Hair follicle dermal papilla cell (primary cell): Measurements from ENCODE around the gene IFI35. TPM values are rescaled to one million over a fixed set of nuclear protein-coding genes. Genes with fewer than 3 reads are reported as not detected.

Source experiments
- small RNA-seq: library from RNA; depleted of rRNA; stranded (forward); fragments of <200 nt; gene quantifications from one replicate; pipeline ENCODE3, GENCODE V24; 2012
- total RNA-seq: library from RNA; depleted of rRNA; stranded (reverse); fragments of >200 nt; gene quantifications from 2 replicates; pipeline ENCODE4 v1.2.3, GENCODE V29; 2012

IFI35 gene
- 69.8 and 71.7 TPM in 2 replicates for total RNA-seq

DNA sequence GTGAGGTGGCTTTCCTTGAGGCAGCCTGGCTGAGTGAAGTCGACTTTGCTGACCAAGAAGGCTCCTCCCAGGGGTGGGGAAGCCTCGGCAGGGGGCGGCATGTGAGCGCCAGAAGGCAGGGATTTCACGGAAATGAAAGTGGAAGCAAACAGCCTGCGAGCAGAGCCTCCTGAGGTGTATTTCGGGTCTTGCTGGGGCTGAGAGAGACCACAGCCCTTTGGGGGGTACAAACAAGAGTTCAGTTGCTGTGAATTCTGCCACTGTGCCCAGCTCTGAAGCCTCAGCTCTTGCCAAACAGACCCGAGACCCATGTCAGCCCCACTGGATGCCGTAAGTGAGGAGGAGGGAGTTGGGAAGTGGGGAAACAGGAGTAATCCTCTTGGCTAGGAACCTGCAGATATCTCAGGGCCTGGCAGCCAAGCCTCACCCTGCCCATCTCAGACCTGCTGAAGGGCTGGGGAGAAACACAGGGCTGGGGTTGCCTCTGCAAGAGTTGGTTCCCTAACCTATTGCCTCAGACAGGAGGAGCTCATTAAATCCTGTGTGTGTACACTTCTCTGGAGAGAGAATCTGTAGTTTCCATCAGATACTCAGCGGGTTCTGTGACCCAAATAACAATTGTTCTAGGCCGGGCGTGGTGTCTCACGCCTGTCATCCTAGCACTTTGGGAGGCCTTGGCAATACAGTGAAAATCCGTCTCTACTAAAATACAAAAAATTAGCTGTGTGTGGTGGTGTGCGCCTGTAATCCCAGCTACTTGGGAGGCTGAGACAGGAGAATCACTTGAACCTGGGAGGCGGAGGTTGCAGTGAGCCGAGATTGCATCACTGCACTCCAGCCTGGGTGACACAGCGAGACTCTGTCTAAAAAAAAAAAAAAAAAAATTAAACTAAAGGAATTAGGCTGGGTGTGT is at the start of gene IFI35:
IFI35 (plus strand) TSS at position 146 of the 913 bp plus-strand sequence; CDS start at position 310, 164 bp downstream.

DNA sequence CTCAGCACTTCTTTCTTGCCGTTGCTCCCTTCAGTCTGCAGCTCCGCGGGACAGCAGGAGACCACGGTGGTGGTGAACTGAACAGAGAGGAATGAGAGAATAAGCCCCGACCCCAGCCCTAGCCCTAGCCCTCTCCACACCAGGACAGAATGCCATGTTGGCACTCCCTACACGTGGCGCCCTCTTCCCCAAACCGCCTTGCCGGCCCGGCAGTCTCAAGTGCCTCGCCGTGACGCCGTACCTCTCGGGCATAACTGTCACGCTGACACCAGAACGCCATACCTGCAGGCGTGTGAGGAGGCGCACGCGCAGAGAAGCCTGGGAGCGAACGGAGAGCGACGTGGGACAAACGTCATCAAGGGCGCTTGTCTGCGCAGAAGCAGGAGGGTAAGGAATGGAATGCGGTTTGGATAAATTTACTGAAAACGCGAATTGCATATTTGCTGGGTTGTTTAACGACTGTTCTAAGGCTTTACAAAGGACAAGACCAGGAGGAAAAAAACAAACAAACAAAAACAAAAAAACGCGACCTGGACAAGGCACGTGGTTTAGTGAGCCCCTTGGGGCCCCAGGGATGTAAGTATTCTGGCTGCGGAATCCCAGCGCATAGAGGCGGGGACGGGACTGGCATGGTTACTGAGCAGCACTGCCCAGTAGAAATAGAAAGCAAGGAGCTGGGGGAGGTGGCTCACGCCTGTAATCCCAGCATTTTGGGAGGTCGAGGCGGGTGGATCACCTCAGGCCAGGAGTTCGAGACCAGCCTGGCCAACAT is 42.2 kb upstream of the IFI35 start, which contains the start of gene AARSD1:
AARSD1 (minus strand) TSS at position 294 of the 772 bp plus-strand sequence; CDS start at position 280, 14 bp downstream.

DNA sequence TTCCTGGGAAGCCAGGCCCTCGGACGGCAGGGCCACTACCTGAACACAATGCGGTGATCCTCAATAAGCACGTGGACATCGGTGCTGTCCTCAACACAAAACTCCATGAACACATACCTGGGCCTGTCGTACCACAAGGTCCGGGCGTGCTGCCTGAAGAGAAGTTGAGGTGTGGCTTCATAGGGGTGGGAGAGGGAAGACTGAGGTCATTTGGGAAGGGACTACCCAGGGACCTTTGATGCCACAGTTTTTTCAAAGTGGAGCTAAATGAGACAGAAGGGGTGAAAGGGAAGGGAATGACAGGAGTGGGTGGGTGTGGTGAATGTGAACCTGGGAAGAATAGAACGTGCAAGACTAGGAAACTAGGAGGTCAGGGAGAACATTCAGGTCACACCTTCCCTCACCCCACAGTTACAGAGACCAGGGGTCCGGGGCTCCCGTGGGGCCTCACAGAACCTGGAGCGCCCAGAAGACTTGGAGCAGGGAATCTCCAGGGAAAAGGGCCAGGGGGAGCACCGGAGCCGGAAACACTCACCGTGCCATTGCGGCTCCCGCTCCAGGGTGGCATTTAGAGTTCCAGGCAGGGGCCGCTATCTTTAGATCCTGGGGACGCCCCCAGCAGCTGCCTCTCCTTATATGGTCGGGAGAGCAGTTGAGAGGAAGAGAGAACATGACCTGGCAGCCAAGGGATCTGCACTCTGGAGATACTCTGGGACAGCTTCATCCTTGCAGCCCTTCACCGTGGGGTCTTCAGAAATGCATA is 26.9 kb upstream of the IFI35 start, which contains the start of gene PTGES3L:
PTGES3L (minus strand) TSS at position 570 of the 763 bp plus-strand sequence; CDS start at position 543, 27 bp downstream.

DNA sequence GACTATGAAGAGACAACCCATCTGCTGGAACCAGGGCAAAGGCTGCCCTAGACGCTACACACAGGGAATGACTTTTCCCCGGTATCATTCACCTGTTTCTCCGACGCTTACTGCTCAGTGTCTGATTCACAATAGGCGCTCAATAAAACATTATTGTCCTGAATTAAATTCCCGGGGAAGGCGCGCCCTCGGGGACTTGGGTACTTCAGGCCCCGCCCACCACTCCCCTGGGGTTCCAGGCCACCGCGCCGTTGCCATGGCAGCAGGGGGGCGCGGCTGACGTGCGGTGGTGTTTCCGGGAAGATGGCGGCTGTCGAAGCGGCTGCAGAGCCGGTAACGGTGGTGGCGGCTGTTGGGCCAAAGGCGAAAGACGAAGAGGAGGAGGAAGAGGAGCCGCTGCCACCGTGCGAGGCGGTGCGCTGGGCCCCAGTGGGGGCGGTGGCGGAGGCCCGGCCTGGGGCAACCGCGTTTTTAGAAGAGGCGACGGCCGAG is 26.3 kb upstream of the IFI35 start, which contains the start of gene RUNDC1:
RUNDC1 (plus strand) TSS at position 292 of the 492 bp plus-strand sequence; CDS start at position 304, 12 bp downstream.

DNA sequence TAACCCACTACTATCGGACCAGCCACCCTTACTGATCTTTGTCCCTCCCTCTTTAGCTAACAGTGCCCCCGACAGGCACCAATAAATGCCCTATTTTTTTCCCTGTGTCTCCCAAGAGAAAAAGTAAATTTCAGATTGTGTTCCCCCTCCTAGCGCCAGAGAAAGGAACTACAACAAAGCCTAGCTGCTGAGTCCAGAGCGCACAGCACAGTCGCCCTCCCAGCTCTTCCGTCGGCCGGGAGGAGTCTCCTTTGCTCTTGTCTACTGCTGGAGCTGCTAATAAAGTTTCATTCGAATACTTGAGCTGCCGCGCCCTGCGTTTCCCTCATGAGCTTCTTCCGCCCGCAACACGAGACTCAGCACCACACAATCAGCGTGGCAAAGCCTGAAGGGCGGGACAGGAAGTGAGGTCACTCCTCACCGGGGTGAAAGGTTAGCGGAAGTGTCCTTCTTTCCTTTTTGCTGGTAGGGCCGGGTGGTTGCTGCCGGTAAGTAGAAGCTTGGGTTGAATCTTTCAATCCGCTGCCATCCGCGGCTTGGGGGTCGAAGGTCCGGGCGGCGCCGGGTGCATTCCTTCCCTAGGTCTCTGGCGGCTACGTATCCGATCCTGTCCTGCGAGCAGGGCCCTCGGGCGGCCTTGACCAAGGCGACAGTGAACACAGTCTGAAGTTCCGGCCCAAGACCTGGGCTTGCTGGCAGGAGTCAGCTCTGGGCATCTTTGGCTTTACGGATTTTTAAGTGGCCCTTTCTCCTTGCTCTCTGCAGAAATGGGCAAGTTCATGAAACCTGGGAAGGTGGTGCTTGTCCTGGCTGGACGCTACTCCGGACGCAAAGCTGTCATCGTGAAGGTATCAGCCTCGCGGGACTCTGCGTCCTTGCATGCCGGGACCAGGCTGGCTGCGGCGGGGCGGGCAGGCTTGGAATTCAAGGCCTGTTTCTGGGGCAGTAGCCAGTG is 8.3 kb upstream of the IFI35 start, which contains the start of gene RPL27:
RPL27 (plus strand) TSS at position 436 of the 955 bp plus-strand sequence; CDS start at position 768, 332 bp downstream.

DNA sequence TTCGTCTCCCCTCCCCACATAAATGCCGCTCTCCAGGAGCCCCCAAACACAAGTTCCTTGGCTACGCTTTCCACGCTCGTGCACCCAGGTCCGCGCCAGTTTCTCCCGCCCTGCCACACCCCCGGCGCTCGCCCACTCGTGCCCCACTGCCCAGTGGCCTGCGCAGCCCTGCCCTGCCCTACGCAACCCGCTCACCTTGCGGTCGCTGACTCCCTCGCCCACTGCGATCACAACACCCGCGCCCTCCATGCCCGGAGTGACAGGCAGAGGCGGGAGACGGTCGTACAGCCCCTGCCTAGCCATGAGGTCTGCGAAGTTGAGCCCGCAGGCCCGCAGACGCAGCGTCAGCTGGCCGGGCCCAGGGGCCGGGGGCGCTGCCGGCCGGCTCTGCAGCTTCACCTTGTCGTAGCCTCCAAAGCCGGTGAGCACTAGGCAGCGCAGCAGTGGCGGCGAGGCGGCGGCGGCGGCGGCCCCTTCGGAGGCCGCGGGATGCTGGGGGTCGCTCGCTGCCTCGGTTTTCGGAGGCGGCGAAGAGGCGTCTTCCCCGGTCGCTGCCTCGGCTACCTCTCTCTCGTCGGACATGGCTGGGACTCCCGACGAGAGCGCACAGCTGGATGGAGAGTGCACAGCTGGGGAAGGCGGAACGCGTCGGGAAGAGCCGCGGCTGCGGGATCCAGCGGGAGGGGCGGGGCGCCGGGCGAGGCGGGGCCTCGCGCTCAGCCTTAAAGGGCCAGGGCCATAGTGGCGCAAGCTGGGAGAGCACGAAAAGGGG is 15.3 kb downstream of the IFI35 start, which contains the start of gene VAT1:
VAT1 (minus strand) TSS at position 645 of the 772 bp plus-strand sequence; CDS start at position 582, 63 bp downstream.

DNA sequence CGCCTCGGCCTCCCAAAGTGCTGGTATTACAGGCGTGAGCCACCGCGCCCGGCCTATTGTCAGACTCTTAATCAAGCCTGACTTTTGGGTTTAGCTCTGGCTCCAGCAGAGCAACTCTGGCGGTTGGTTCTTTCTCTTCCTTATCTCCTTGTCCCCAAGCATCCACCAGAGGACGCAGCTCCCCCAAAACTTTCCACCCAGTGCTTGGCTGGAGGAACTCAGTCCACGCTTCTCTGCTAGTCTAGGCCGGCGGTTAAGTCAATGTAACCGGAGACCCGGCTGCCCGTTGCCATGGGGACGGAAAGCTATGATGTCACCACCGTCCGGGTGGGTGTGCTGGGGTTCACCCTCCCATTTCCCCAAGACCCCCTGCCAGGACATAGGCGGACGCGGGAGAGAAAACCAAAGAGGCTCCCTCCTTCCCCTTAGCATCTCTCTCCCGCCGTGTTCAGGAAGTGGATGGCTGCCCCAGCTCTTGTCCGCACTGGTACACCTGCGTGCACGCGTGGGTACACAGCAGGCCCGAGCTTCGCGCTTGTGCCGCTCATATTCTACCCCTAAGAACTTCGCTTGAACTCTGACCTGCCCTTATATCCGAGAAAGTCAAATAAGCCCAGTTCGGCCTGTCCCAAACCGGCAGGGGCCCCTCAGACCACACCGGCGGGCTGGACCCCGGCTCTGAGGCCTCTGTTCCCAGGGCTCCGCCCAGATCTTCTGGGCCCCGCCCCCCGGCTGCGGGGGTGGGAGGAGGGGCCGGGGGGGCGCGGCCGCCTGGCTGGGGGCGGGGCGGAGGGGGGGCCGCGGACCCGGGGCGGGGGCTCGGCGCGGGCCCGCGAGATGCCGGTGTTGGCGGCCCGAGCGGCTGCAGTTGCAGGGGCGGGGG is 18.1 kb downstream of the IFI35 start, which contains the start of gene RND2:
RND2 (plus strand) TSS at position 825 of the 883 bp plus-strand sequence. CDS start 117 bp downstream, outside the sequence.

Small RNAs within 50 kb of the gene (small RNA-seq; reads per million reads assigned to genes)
- not detected for gene AARSD1

Other genes starting within 250 kb of the IFI35 start
- gene RAMP2, start 245.6 kb upstream of the IFI35 start, total RNA-seq, result not detected in 2 replicates
- 40.2 and 46.8 TPM in 2 replicates for gene VPS25, start 233.3 kb upstream of the IFI35 start, total RNA-seq
- under 0.01 TPM in 1 of 2 replicates, not detected in the other for gene WNK4, start 226.2 kb upstream of the IFI35 start, total RNA-seq
- gene COA3, start 208.1 kb upstream of the IFI35 start, total RNA-seq, result 38.1 and 48.7 TPM in 2 replicates
- gene CNTD1, start 207.9 kb upstream of the IFI35 start, total RNA-seq, result not detected in 2 replicates
- 74.4 and 81.3 TPM in 2 replicates for gene BECN1, start 182.5 kb upstream of the IFI35 start, total RNA-seq
- gene PSME3, start 173.4 kb upstream of the IFI35 start, total RNA-seq, result 79.7 and 83.1 TPM in 2 replicates
- gene AOC2, start 162.2 kb upstream of the IFI35 start, total RNA-seq, result 0.73 and 1.3 TPM in 2 replicates
- gene AOC3, start 155.6 kb upstream of the IFI35 start, total RNA-seq, result under 0.01 TPM in 1 of 2 replicates, not detected in the other
- gene G6PC1, start 106.0 kb upstream of the IFI35 start, total RNA-seq, result not detected in 2 replicates
- gene AARSD1, start 42.3 kb upstream of the IFI35 start, total RNA-seq, result 15.3 and 16.4 TPM in 2 replicates
- not detected in 2 replicates for gene PTGES3L, start 26.7 kb upstream of the IFI35 start, total RNA-seq
- 10.8 and 13.3 TPM in 2 replicates for gene RUNDC1, start 26.2 kb upstream of the IFI35 start, total RNA-seq
- 404 and 600 TPM in 2 replicates for gene RPL27, start 8.4 kb upstream of the IFI35 start, total RNA-seq
- 357 and 482 TPM in 2 replicates for gene VAT1, start 15.6 kb downstream of the IFI35 start, total RNA-seq
- 0.32 and 0.49 TPM in 2 replicates for gene RND2, start 18.4 kb downstream of the IFI35 start, total RNA-seq
- 6.4 and 8.3 TPM in 2 replicates for gene BRCA1, start 118.6 kb downstream of the IFI35 start, total RNA-seq
- 147 and 154 TPM in 2 replicates for gene NBR1, start 164.4 kb downstream of the IFI35 start, total RNA-seq
- gene TMEM106A, start 205.1 kb downstream of the IFI35 start, total RNA-seq, result 10.5 and 13.7 TPM in 2 replicates
- not detected in 2 replicates for gene CCDC200, start 221.8 kb downstream of the IFI35 start, total RNA-seq
- not detected in 2 replicates for gene RNU2-1, start 227.2 kb downstream of the IFI35 start, total RNA-seq